ENCODE data around the gene NTM.

NTM gene

GRCh38 chr11:131912134-131912533, 541.7 kb downstream of the NTM start:
- H3K27ac Mint-ChIP-seq: no peak overlapping the region
- H3K4me3 Mint-ChIP-seq: no peak overlapping the region
- intact Hi-C loops (cut with micrococcal nuclease): no loop called here
- H3K27me3 Mint-ChIP-seq: peaks cover 72% of the 10 kb centered on the region
- peaks cover 11% of the 10 kb centered on the region for H3K4me1 Mint-ChIP-seq (ENCODE audit: low read depth)
- H3K9me3 Mint-ChIP-seq: no peaks in the 10 kb centered on the region
- no peaks in the 10 kb centered on the region for H3K36me3 Mint-ChIP-seq (ENCODE audit: low read depth)

- no peak overlapping the region for H3K4me3 Mint-ChIP-seq
These were observed 542.9 kb downstream of the NTM start for GRCh38 chr11:131913267-131913666.

GRCh38 chr11:131914361-131914774, 544.0 kb downstream of the NTM start:
- Mint-ChIP-seq H3K9me3 (no peaks in the 10 kb centered on the region), H3K4me3 (no peak overlapping the region), H3K36me3 (ENCODE audit: low read depth) (no peaks in the 10 kb centered on the region), H3K27ac (no peak overlapping the region), H3K4me1 (ENCODE audit: low read depth) (peaks cover 11% of the 10 kb centered on the region), H3K27me3 (peaks cover 57% of the 10 kb centered on the region)
- intact Hi-C loops (cut with micrococcal nuclease): no loop called here

More at GRCh38 chr11:131913267-131913666, 542.9 kb downstream of the NTM start:
- intact Hi-C loops (cut with micrococcal nuclease): no loop called here
- H3K27me3 Mint-ChIP-seq: peaks cover 63% of the 10 kb centered on the region
- no peaks in the 10 kb centered on the region for H3K9me3 Mint-ChIP-seq
- no peaks in the 10 kb centered on the region for H3K36me3 Mint-ChIP-seq (ENCODE audit: low read depth)
- peaks cover 11% of the 10 kb centered on the region for H3K4me1 Mint-ChIP-seq (ENCODE audit: low read depth)
- no peak overlapping the region for H3K27ac Mint-ChIP-seq

- H3K9me3 Mint-ChIP-seq: no peaks in the 10 kb centered on the region
- peaks cover 45% of the 10 kb centered on the region for H3K27me3 Mint-ChIP-seq
- intact Hi-C loops (cut with micrococcal nuclease): no loop called here
- no peak overlapping the region for H3K27ac Mint-ChIP-seq
- no peak overlapping the region for H3K4me3 Mint-ChIP-seq
- peaks cover under 1% of the 10 kb centered on the region for H3K4me1 Mint-ChIP-seq (ENCODE audit: low read depth)
- no peaks in the 10 kb centered on the region for H3K36me3 Mint-ChIP-seq (ENCODE audit: low read depth)
These were observed 546.2 kb downstream of the NTM start for GRCh38 chr11:131916638-131917037.

GRCh38 chr11:131917634-131918384, 547.4 kb downstream of the NTM start:
- H3K27ac Mint-ChIP-seq: no peak overlapping the region
- intact Hi-C loops (cut with micrococcal nuclease): no loop called here
- peaks cover 41% of the 10 kb centered on the region for H3K27me3 Mint-ChIP-seq
- no peaks in the 10 kb centered on the region for H3K9me3 Mint-ChIP-seq
- no peaks in the 10 kb centered on the region for H3K36me3 Mint-ChIP-seq (ENCODE audit: low read depth)
- no peak overlapping the region for H3K4me3 Mint-ChIP-seq
- H3K4me1 Mint-ChIP-seq (ENCODE audit: low read depth): no peaks in the 10 kb centered on the region

GRCh38 chr11:131918663-131919062, 548.2 kb downstream of the NTM start:
- Mint-ChIP-seq H3K36me3 (ENCODE audit: low read depth) (no peaks in the 10 kb centered on the region), H3K4me1 (ENCODE audit: low read depth) (no peaks in the 10 kb centered on the region), H3K27me3 (peaks cover 35% of the 10 kb centered on the region)

GRCh38 chr11:131922220-131922619, 551.8 kb downstream of the NTM start:
- intact Hi-C loops (cut with micrococcal nuclease): no loop called here
- no peaks in the 10 kb centered on the region for H3K36me3 Mint-ChIP-seq (ENCODE audit: low read depth)

More at GRCh38 chr11:131918663-131919062, 548.2 kb downstream of the NTM start:
- intact Hi-C loops (cut with micrococcal nuclease): no loop called here
- no peak overlapping the region for H3K27ac Mint-ChIP-seq
- H3K9me3 Mint-ChIP-seq: no peaks in the 10 kb centered on the region
- no peak overlapping the region for H3K4me3 Mint-ChIP-seq

GRCh38 chr11:131923309-131923708, 552.9 kb downstream of the NTM start:
- peaks cover 28% of the 10 kb centered on the region for H3K27me3 Mint-ChIP-seq
- H3K36me3 Mint-ChIP-seq (ENCODE audit: low read depth): no peaks in the 10 kb centered on the region
- H3K9me3 Mint-ChIP-seq: no peaks in the 10 kb centered on the region
- no peaks in the 10 kb centered on the region for H3K4me1 Mint-ChIP-seq (ENCODE audit: low read depth)
- intact Hi-C loops (cut with micrococcal nuclease): no loop called here
- H3K27ac Mint-ChIP-seq: no peak overlapping the region
- H3K4me3 Mint-ChIP-seq: no peak overlapping the region

More at GRCh38 chr11:131922220-131922619, 551.8 kb downstream of the NTM start:
- Mint-ChIP-seq H3K27me3 (peaks cover 31% of the 10 kb centered on the region), H3K9me3 (no peaks in the 10 kb centered on the region), H3K4me1 (ENCODE audit: low read depth) (no peaks in the 10 kb centered on the region), H3K4me3 (no peak overlapping the region), H3K27ac (no peak overlapping the region)

- Mint-ChIP-seq H3K4me1 (ENCODE audit: low read depth) (peaks cover 6% of the 10 kb centered on the region), H3K9me3 (no peaks in the 10 kb centered on the region), H3K4me3 (no peak overlapping the region), H3K36me3 (ENCODE audit: low read depth) (no peaks in the 10 kb centered on the region), H3K27ac (no peak overlapping the region), H3K27me3 (peaks cover 26% of the 10 kb centered on the region)
- intact Hi-C loops (cut with micrococcal nuclease): no loop called here
These were observed 553.6 kb downstream of the NTM start for GRCh38 chr11:131924001-131924400.

GRCh38 chr11:131924457-131925201, 554.2 kb downstream of the NTM start:
- peaks cover 11% of the 10 kb centered on the region for H3K4me1 Mint-ChIP-seq (ENCODE audit: low read depth)
- H3K4me3 Mint-ChIP-seq: no peak overlapping the region
- intact Hi-C loops (cut with micrococcal nuclease): no loop called here
- no peaks in the 10 kb centered on the region for H3K9me3 Mint-ChIP-seq
- peaks cover 26% of the 10 kb centered on the region for H3K27me3 Mint-ChIP-seq
- H3K36me3 Mint-ChIP-seq (ENCODE audit: low read depth): no peaks in the 10 kb centered on the region
- no peak overlapping the region for H3K27ac Mint-ChIP-seq

GRCh38 chr11:131925829-131926228, 555.4 kb downstream of the NTM start:
- Mint-ChIP-seq H3K9me3 (no peaks in the 10 kb centered on the region), H3K4me1 (ENCODE audit: low read depth) (peaks cover 12% of the 10 kb centered on the region), H3K36me3 (ENCODE audit: low read depth) (no peaks in the 10 kb centered on the region), H3K27me3 (peaks cover 21% of the 10 kb centered on the region), H3K27ac (no peak overlapping the region), H3K4me3 (no peak overlapping the region)
- intact Hi-C loops (cut with micrococcal nuclease): no loop called here

GRCh38 chr11:131928992-131929391, 558.6 kb downstream of the NTM start:
- intact Hi-C loops (cut with micrococcal nuclease): no loop called here

GRCh38 chr11:131932584-131933325, 562.3 kb downstream of the NTM start:
- H3K4me1 Mint-ChIP-seq (ENCODE audit: low read depth): peaks cover 12% of the 10 kb centered on the region
- intact Hi-C loops (cut with micrococcal nuclease): no loop called here
- no peaks in the 10 kb centered on the region for H3K36me3 Mint-ChIP-seq (ENCODE audit: low read depth)
- no peak overlapping the region for H3K27ac Mint-ChIP-seq
- H3K4me3 Mint-ChIP-seq: no peak overlapping the region
- no peaks in the 10 kb centered on the region for H3K9me3 Mint-ChIP-seq
- H3K27me3 Mint-ChIP-seq: peaks cover 15% of the 10 kb centered on the region

More at GRCh38 chr11:131928992-131929391, 558.6 kb downstream of the NTM start:
- no peaks in the 10 kb centered on the region for H3K36me3 Mint-ChIP-seq (ENCODE audit: low read depth)
- no peaks in the 10 kb centered on the region for H3K9me3 Mint-ChIP-seq
- H3K27ac Mint-ChIP-seq: no peak overlapping the region
- no peak overlapping the region for H3K4me3 Mint-ChIP-seq
- peaks cover 15% of the 10 kb centered on the region for H3K27me3 Mint-ChIP-seq
- peaks cover 12% of the 10 kb centered on the region for H3K4me1 Mint-ChIP-seq (ENCODE audit: low read depth)

GRCh38 chr11:131934006-131934405, 563.6 kb downstream of the NTM start:
- Mint-ChIP-seq H3K9me3 (no peaks in the 10 kb centered on the region), H3K4me3 (no peak overlapping the region), H3K36me3 (ENCODE audit: low read depth) (no peaks in the 10 kb centered on the region), H3K4me1 (ENCODE audit: low read depth) (peaks cover 12% of the 10 kb centered on the region), H3K27me3 (peaks cover 22% of the 10 kb centered on the region), H3K27ac (no peak overlapping the region)
- intact Hi-C loops (cut with micrococcal nuclease): no loop called here
